Activated effector memory CD4-positive, alpha-beta T cell treated with anti-CD3 and anti-CD28 coated beads, Interleukin-2, amount 50 U/mL, for 16 hours (primary cell): ENCODE measurements around the gene AMPH.
"Not testable (repeated sequence)": the region's sequence is repeated elsewhere in the genome, so short reads cannot be mapped to it uniquely, and the experiment has no call there.

Experiments
- DNase-seq: peaks from one replicate; pipeline ENCODE4 v3.0.0-alpha.2; 2020

AMPH gene

GRCh38 chr7:38625866-38626265, 5.3 kb downstream of the AMPH start:
- no peak for DNase-seq

GRCh38 chr7:38615665-38616064, 15.5 kb downstream of the AMPH start:
- no peak for DNase-seq

GRCh38 chr7:38607466-38607865, 23.7 kb downstream of the AMPH start:
- DNase-seq: no peak

- no peak for DNase-seq
These were observed 30.4 kb downstream of the AMPH start for GRCh38 chr7:38600741-38601140.

GRCh38 chr7:38594949-38595348, 36.2 kb downstream of the AMPH start:
- DNase-seq: no peak

GRCh38 chr7:38592737-38593288, 38.4 kb downstream of the AMPH start:
- DNase-seq: no peak

- DNase-seq: no peak
These were observed 45.4 kb downstream of the AMPH start for GRCh38 chr7:38585572-38586354.

GRCh38 chr7:38584443-38585210, 46.5 kb downstream of the AMPH start:
- no peak for DNase-seq

- no peak for DNase-seq
These were observed 50.7 kb downstream of the AMPH start for GRCh38 chr7:38580485-38580884.

- no peak for DNase-seq
These were observed 57.1 kb downstream of the AMPH start for GRCh38 chr7:38574086-38574485.

- not testable (repeated sequence) for DNase-seq
These were observed 59.6 kb downstream of the AMPH start for GRCh38 chr7:38571620-38572019.

GRCh38 chr7:38568497-38568896, 62.7 kb downstream of the AMPH start:
- no peak for DNase-seq

- DNase-seq: no peak
These were observed 65.9 kb downstream of the AMPH start for GRCh38 chr7:38565289-38565688.

GRCh38 chr7:38563741-38564140, 67.4 kb downstream of the AMPH start:
- DNase-seq: no peak

GRCh38 chr7:38561166-38561565, 70.0 kb downstream of the AMPH start:
- DNase-seq: no peak

GRCh38 chr7:38558761-38559345, 72.3 kb downstream of the AMPH start:
- DNase-seq: no peak

- no peak for DNase-seq
These were observed 76.6 kb downstream of the AMPH start for GRCh38 chr7:38554586-38554985.

GRCh38 chr7:38550836-38551235, 80.3 kb downstream of the AMPH start:
- no peak for DNase-seq

GRCh38 chr7:38548605-38549004, 82.6 kb downstream of the AMPH start:
- no peak for DNase-seq

GRCh38 chr7:38546763-38547162, 84.4 kb downstream of the AMPH start:
- DNase-seq: no peak

- no peak for DNase-seq
These were observed 85.2 kb downstream of the AMPH start for GRCh38 chr7:38545977-38546376.

GRCh38 chr7:38542156-38542555, 89.0 kb downstream of the AMPH start:
- no peak for DNase-seq

GRCh38 chr7:38541440-38541839, 89.7 kb downstream of the AMPH start:
- DNase-seq: no peak
